ENCODE data around the gene SFXN2. TPM values are rescaled to one million over a fixed set of nuclear protein-coding genes. Genes with fewer than 3 reads are reported as not detected.
A peak's percentile ranks its signal among the peaks of the same experiment; 100 is the strongest.
"Not testable (repeated sequence)": the region's sequence is repeated elsewhere in the genome, so short reads cannot be mapped to it uniquely, and the experiment has no call there.

SFXN2 gene
- 21.2 and 22.9 TPM in 2 replicates for total RNA-seq (2022)
- percentile 62 among the genes with signal in this experiment for Bru-seq, nascent RNA
- percentile 65 among the genes with signal in this experiment for BruChase-seq, experiment 1, labeled RNA remaining after a 6-hour chase
- BruChase-seq, experiment 2, labeled RNA remaining after a 2-hour chase = percentile 73 among the genes with signal in this experiment
- long read RNA-seq, full-length matches to known transcripts = 9 of 18 reads
- long read RNA-seq, partial matches to known transcripts = 5 of 18 reads
- long read RNA-seq, other reads (novel, unspliced or antisense) = 4 of 18 reads

DNA sequence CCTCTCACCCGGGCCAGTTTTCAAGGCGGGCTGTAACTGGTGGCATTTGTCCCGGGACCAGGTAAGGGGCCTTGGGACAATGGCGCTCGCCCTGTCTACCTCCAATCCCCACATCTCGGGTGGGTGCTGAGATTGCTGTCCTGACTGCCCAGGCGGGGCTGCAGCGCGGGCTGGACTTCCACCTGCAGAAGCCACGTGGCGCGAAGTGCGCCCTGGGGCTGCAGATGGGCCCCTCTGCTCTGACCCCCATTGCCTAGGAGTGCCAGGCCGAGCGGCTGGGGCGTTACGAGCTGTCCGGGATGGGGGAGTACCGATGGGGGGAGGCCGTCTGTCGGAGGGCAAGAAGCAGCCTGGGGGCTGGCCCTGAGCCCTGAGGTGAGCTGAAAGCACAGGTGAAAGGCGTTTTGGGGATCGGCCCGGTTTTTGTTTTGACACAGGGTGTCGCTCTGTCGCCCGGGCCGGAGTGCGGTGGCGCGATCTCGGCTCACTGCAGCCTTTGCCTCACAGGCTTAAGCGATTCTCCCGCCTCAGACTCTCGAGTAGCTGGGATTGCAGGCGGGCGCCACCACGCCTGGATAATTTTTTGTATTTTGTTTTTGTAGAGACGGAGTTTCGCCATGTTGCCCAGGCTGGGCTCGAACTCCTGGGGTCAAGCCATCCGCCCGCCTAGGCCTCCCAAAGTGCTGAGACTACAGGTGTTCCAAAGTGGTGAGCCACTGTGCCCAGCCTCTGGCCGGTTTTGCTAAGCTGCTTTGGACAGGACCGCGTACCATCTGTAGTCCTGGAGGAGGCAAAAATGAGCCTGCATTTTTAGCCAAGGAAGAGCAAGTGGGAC lies at the start of gene SFXN2:
Gene SFXN2, plus strand, starts transcription at position 16 of the 835 bp plus-strand sequence. CDS start 12,001 bp downstream, outside the sequence.
- BruUV-seq (replicated peaks) = TSS peak; percentile 47
- no peaks in the 10 kb centered on the region for H3K9me3 Mint-ChIP-seq (ENCODE audit: low read depth, unreplicated experiment)
- DNase-seq = peak; percentile 34
- TF ChIP-seq, protein P1, sequence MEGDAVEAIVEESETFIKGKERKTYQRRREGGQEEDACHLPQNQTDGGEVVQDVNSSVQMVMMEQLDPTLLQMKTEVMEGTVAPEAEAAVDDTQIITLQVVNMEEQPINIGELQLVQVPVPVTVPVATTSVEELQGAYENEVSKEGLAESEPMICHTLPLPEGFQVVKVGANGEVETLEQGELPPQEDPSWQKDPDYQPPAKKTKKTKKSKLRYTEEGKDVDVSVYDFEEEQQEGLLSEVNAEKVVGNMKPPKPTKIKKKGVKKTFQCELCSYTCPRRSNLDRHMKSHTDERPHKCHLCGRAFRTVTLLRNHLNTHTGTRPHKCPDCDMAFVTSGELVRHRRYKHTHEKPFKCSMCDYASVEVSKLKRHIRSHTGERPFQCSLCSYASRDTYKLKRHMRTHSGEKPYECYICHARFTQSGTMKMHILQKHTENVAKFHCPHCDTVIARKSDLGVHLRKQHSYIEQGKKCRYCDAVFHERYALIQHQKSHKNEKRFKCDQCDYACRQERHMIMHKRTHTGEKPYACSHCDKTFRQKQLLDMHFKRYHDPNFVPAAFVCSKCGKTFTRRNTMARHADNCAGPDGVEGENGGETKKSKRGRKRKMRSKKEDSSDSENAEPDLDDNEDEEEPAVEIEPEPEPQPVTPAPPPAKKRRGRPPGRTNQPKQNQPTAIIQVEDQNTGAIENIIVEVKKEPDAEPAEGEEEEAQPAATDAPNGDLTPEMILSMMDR (IDR thresholded peaks at IDR 0.05; ENCODE audit: unreplicated experiment) = no peak
- peak within 1 kb of the TSS; percentile 58 for H3K27ac Mint-ChIP-seq (ENCODE audit: unreplicated experiment)
- intact Hi-C loops (cut with micrococcal nuclease; ENCODE audit: unreplicated experiment) = no loop called here
- CTCF ChIA-PET = interaction anchor here (0.5 to 1.4 kb wide), 2 partner anchors 13 to 627 kb away, joined by 3 read pairs; no protein-coding TSS in a partner anchor
- no peaks in the 10 kb centered on the region for H3K27me3 Mint-ChIP-seq (ENCODE audit: unreplicated experiment)
- H3K4me3 Mint-ChIP-seq (ENCODE audit: low read depth, unreplicated experiment) = peak within 1 kb of the TSS; percentile 94
- peaks cover 20% of the 10 kb centered on the region for H3K4me1 Mint-ChIP-seq (ENCODE audit: low read depth, unreplicated experiment)
- H3K36me3 Mint-ChIP-seq (ENCODE audit: insufficient read depth, unreplicated experiment) = peaks cover 24% of the 10 kb centered on the region

GRCh38 chr10:102665904-102666509 lies 48.4 kb upstream of the SFXN2 start:
- CTCF ChIA-PET = no interaction called here
- DNase-seq = no peak
- Mint-ChIP-seq H3K9me3 (ENCODE audit: low read depth, unreplicated experiment) (no peaks in the 10 kb centered on the region), H3K4me1 (ENCODE audit: low read depth, unreplicated experiment) (no peaks in the 10 kb centered on the region), H3K4me3 (ENCODE audit: low read depth, unreplicated experiment) (no peak overlapping the region), H3K27me3 (ENCODE audit: unreplicated experiment) (no peaks in the 10 kb centered on the region), H3K27ac (ENCODE audit: unreplicated experiment) (no peak overlapping the region), H3K36me3 (ENCODE audit: insufficient read depth, unreplicated experiment) (no peaks in the 10 kb centered on the region)
- BruUV-seq (replicated peaks) = no TSS peak
- TF ChIP-seq, protein P1 (IDR thresholded peaks at IDR 0.05; ENCODE audit: unreplicated experiment) = no peak
- intact Hi-C loops (cut with micrococcal nuclease; ENCODE audit: unreplicated experiment) = no loop called here

- intact Hi-C loops (cut with micrococcal nuclease; ENCODE audit: unreplicated experiment); H3K27me3 Mint-ChIP-seq (ENCODE audit: unreplicated experiment); H3K27ac Mint-ChIP-seq (ENCODE audit: unreplicated experiment); H3K4me1 Mint-ChIP-seq (ENCODE audit: low read depth, unreplicated experiment); H3K4me3 Mint-ChIP-seq (ENCODE audit: low read depth, unreplicated experiment); BruUV-seq (replicated peaks); H3K36me3 Mint-ChIP-seq (ENCODE audit: insufficient read depth, unreplicated experiment); DNase-seq; H3K9me3 Mint-ChIP-seq (ENCODE audit: low read depth, unreplicated experiment): not testable (repeated sequence)
- CTCF ChIA-PET = interaction anchor here (0.7 kb wide), 1 partner anchor 165 kb away, joined by 3 read pairs; no protein-coding TSS in a partner anchor
Measured at GRCh38 chr10:102667411-102667810, 47.0 kb upstream of the SFXN2 start.

GRCh38 chr10:102668326-102669107 lies 45.9 kb upstream of the SFXN2 start:
- no peak overlapping the region for H3K4me3 Mint-ChIP-seq (ENCODE audit: low read depth, unreplicated experiment)
- H3K27ac Mint-ChIP-seq (ENCODE audit: unreplicated experiment) = no peak overlapping the region
- no peaks in the 10 kb centered on the region for H3K36me3 Mint-ChIP-seq (ENCODE audit: insufficient read depth, unreplicated experiment)
- intact Hi-C loops (cut with micrococcal nuclease; ENCODE audit: unreplicated experiment) = no loop called here
- CTCF ChIA-PET = interaction anchor here (0.6 to 1.3 kb wide), 2 partner anchors 10 to 18 kb away, joined by 3 to 4 read pairs; no protein-coding TSS in a partner anchor
- peaks cover 2% of the 10 kb centered on the region for H3K4me1 Mint-ChIP-seq (ENCODE audit: low read depth, unreplicated experiment)
- TF ChIP-seq, protein P1 (IDR thresholded peaks at IDR 0.05; ENCODE audit: unreplicated experiment) = no peak
- BruUV-seq (replicated peaks) = no TSS peak
- no peaks in the 10 kb centered on the region for H3K9me3 Mint-ChIP-seq (ENCODE audit: low read depth, unreplicated experiment)
- DNase-seq = no peak
- H3K27me3 Mint-ChIP-seq (ENCODE audit: unreplicated experiment) = peaks cover 4% of the 10 kb centered on the region
